K562 (cell line): Measurements from ENCODE around the gene RALGAPA2. TPM values are rescaled to one million over a fixed set of nuclear protein-coding genes. Genes with fewer than 3 reads are reported as not detected.

ENCODE experiments used
- ATAC-seq: fragments of 200-7000 bp; cut with Tn5 transposase; 3 replicates; pipeline ENCODE4 v1.9.1; 2020; ENCODE audit warnings: moderate library complexity
- BruUV-seq: library from RNA; stranded (reverse); fragments of 400-500 nt; replicated peaks from 2 replicates; lab custom pipeline; 2021; lab: Mats Ljungman, UMichigan
- CTCF ChIA-PET: fragments of 300-600 bp; formaldehyde crosslinking; extraction: SDS; loops from one replicate; lab custom pipeline; 2021; ENCODE audit warnings: low intra/inter-chr PET ratio; lab: Yijun Ruan, JAX
- POLR2A ChIA-PET: fragments of 300-600, 350-650 bp; sonication (Branson Sonifier 250); formaldehyde crosslinking; extraction: SDS; loops from one replicate; lab custom pipeline; 2021; ENCODE audit warnings: antibody characterized with exemption, inconsistent platforms; lab: Yijun Ruan, JAX
- DNase-seq, 4 experiments: peaks; one replicate each; pipeline versions ENCODE4 v3.0.0 to v3.0.0-alpha.2; 2011 to 2018; ENCODE audit warnings: low spot score in 3 of 4, mixed read lengths in 3 of 4; ENCODE audit errors: extremely low read depth in 1 of 4
- FAIRE-seq: peaks from 2 replicates; lab custom pipeline; 2011; peaks lifted over from hg19 to GRCh38; lab: Jason Lieb, UNC
- H2AFZ ChIP-seq: 2 replicates; pipeline ENCODE4 v1.6.0; 2011; ENCODE audit warnings: low read depth, low read length, control low read depth, inconsistent platforms
- H3K27ac ChIP-seq: fragments of 200-600 bp; 3 replicates; pipeline ENCODE4 v1.8.0; 2011; ENCODE audit warnings: low read depth, mild to moderate bottlenecking, control low read depth, inconsistent platforms, low read length, moderate library complexity, mixed read lengths; ENCODE audit errors: extremely low read depth
- H3K27me3 ChIP-seq, 2 experiments: fragments of 300-600 bp in 1 of 2; 2 replicates in 1 of 2; 3 replicates in 1 of 2; pipeline versions ENCODE4 v1.6.0 to v1.8.0; 2011; ENCODE audit warnings: inconsistent platforms in 2 of 2, low read length in 2 of 2, mild to moderate bottlenecking in 1 of 2, mixed read lengths in 1 of 2, moderate library complexity in 1 of 2; ENCODE audit not compliant: control insufficient read depth in 2 of 2, insufficient read depth in 2 of 2
- H3K36me3 ChIP-seq: fragments of 300-600 bp; 3 replicates; pipeline ENCODE4 v1.8.0; 2011; ENCODE audit warnings: mild to moderate bottlenecking, low read length, inconsistent platforms; ENCODE audit not compliant: control insufficient read depth, insufficient read depth
- H3K4me1 ChIP-seq, 2 experiments: fragments of 200-600 bp in 1 of 2; replicated peaks in 1 of 2; 2 replicates in 1 of 2; 3 replicates in 1 of 2; pipeline versions ENCODE4 v1.5.1 to v1.8.0; 2011; ENCODE audit warnings: inconsistent platforms in 2 of 2, low read length in 2 of 2, mild to moderate bottlenecking in 1 of 2, mixed read lengths in 1 of 2, moderate library complexity in 1 of 2; ENCODE audit not compliant: control insufficient read depth in 2 of 2, insufficient read depth in 2 of 2
- H3K4me2 ChIP-seq: 2 replicates; pipeline ENCODE4 v1.6.1; 2011; ENCODE audit warnings: low read length, control low read depth, inconsistent platforms, mixed read lengths; ENCODE audit not compliant: insufficient read depth
- H3K4me3 ChIP-seq: fragments of 200-600 bp; sonication (generic), shearing (Covaris generic); 2 replicates; pipeline ENCODE4 v1.5.1; 2016; ENCODE audit warnings: control low read depth, inconsistent platforms
- H3K79me2 ChIP-seq: fragments of 200-600 bp; 3 replicates; pipeline ENCODE4 v1.8.0; 2011; ENCODE audit warnings: low read length, inconsistent platforms; ENCODE audit not compliant: control insufficient read depth, insufficient read depth
- H3K9ac ChIP-seq, 2 experiments: 2 replicates each; pipeline versions ENCODE4 v1.6.0 to v1.6.1; 2011; ENCODE audit warnings: low read depth in 2 of 2, low read length in 2 of 2, control low read depth in 1 of 2, inconsistent platforms in 1 of 2, mild to moderate bottlenecking in 1 of 2, mixed read lengths in 1 of 2; ENCODE audit not compliant: insufficient read depth in 1 of 2
- H3K9me1 ChIP-seq: one replicate; pipeline ENCODE4 v1.6.0; 2011; ENCODE audit warnings: inconsistent platforms, mild to moderate bottlenecking, low read length, moderate library complexity; ENCODE audit not compliant: control insufficient read depth, insufficient read depth
- H3K9me3 ChIP-seq: replicated peaks from 2 replicates; pipeline ENCODE4 v1.5.1; 2011; ENCODE audit warnings: low read depth, low read length, inconsistent platforms; ENCODE audit not compliant: control insufficient read depth, insufficient read depth
- H4K20me1 ChIP-seq: replicated peaks from 2 replicates; pipeline ENCODE4 v1.6.1; 2011; ENCODE audit warnings: low read length, inconsistent platforms, mixed read lengths; ENCODE audit not compliant: control insufficient read depth, insufficient read depth
- ARHGAP35 ChIP-seq: fragments of 450-650 bp; IDR thresholded peaks from 2 replicates; pipeline ENCODE4 v1.6.1; 2018; ENCODE audit not compliant: partially characterized antibody
- ATF7 ChIP-seq: fragments of 450-650 bp; IDR thresholded peaks from 2 replicates; pipeline ENCODE4 v1.7.1; 2014; ENCODE audit warnings: mild to moderate bottlenecking, moderate library complexity
- C11orf30 ChIP-seq: fragments of 450-650 bp; IDR thresholded peaks from 2 replicates; pipeline ENCODE4 v1.6.1; 2016; ENCODE audit warnings: low read depth, mild to moderate bottlenecking
- DIDO1 ChIP-seq: fragments of 450-650 bp; IDR thresholded peaks from 2 replicates; pipeline ENCODE4 v1.6.1; 2016; ENCODE audit warnings: low read depth, missing biosample characterization, missing genetic modification characterization
- ELF2 ChIP-seq: fragments of 250-450 bp; sonication (Bioruptor Pico); IDR thresholded peaks from 2 replicates; pipeline ENCODE4 v1.5.0; 2021; ENCODE audit warnings: mild to moderate bottlenecking
- ERF ChIP-seq: fragments of 450-650 bp; formaldehyde crosslinking; IDR thresholded peaks from 2 replicates; pipeline ENCODE4 v1.4.0; 2020; ENCODE audit warnings: mild to moderate bottlenecking, mixed read lengths
- GABPB1 ChIP-seq: sonication (generic); formaldehyde crosslinking; IDR thresholded peaks from 2 replicates; pipeline ENCODE4 v1.8.0; 2022; ENCODE audit warnings: mild to moderate bottlenecking, missing genetic modification reagents
- GABPB2 ChIP-seq: fragments of 250-450 bp; sonication (Bioruptor Pico); conservative IDR thresholded peaks from 2 replicates; pipeline ENCODE4 v1.5.1; 2021; ENCODE audit warnings: mild to moderate bottlenecking
- RAD51 ChIP-seq: fragments of 450-650 bp; IDR thresholded peaks from 2 replicates; pipeline ENCODE4 v1.7.1; 2016; ENCODE audit warnings: low read depth, mild to moderate bottlenecking, borderline replicate concordance
- RHOXF2B ChIP-seq: fragments of 250-450 bp; sonication (Bioruptor Pico); conservative IDR thresholded peaks from 2 replicates; pipeline ENCODE4 v1.5.1; 2021
- ZFP30 ChIP-seq: fragments of 250-450 bp; sonication (Bioruptor Pico); IDR thresholded peaks from 2 replicates; pipeline ENCODE4 v1.8.0; 2022; ENCODE audit warnings: moderate library complexity, mild to moderate bottlenecking, inconsistent platforms, borderline replicate concordance
- ZFX ChIP-seq: sonication (generic); formaldehyde crosslinking; IDR thresholded peaks from 2 replicates; pipeline ENCODE4 v1.8.0; 2022; ENCODE audit warnings: mild to moderate bottlenecking, missing genetic modification reagents, moderate library complexity
- ZNF3 ChIP-seq: fragments of 250-450 bp; sonication (Bioruptor Pico); IDR thresholded peaks from 2 replicates; pipeline ENCODE4 v1.5.0; 2021; ENCODE audit warnings: mild to moderate bottlenecking, moderate library complexity
- ZNF57 ChIP-seq: fragments of 450-650 bp; formaldehyde crosslinking; IDR thresholded peaks from 2 replicates; pipeline ENCODE4 v1.4.0; 2020; ENCODE audit warnings: mild to moderate bottlenecking, moderate library complexity
- ZZZ3 ChIP-seq: fragments of 450-650 bp; IDR thresholded peaks from 2 replicates; pipeline ENCODE4 v1.6.1; 2016; ENCODE audit warnings: antibody characterized with exemption, mild to moderate bottlenecking, moderate library complexity
- in situ Hi-C: fragments of 300-500 bp; cut with MboI; formaldehyde crosslinking; loops from 4 replicates; pipeline ENCODE4 v1.15.0; 2018; ENCODE audit warnings: inconsistent platforms, mixed read lengths
- intact Hi-C: fragments of 100-400 bp; cut with micrococcal nuclease; formaldehyde crosslinking; loops from 2 replicates; pipeline ENCODE4 v1.14.2; 2022
- polyA plus RNA-seq, 8 experiments: library from polyadenylated mRNA; depleted of rRNA in 4 of 8; stranded (reverse) in 5 of 8; unstranded in 3 of 8; fragments of >200 nt; fragmentation: Nextera tagmentation in 2 of 8; fragmentation: Illumina TruSeq in 1 of 8; extraction: Ambion mirVana in 2 of 8; extraction: Trizol in 1 of 8; gene quantifications; 2 replicates each; pipeline versions ENCODE4 v1.2.1 to v1.2.3, GENCODE V29; 2011 to 2014; ENCODE audit warnings: inconsistent platforms in 1 of 8, missing spikeins in 1 of 8
- total RNA-seq, 7 experiments: library from RNA; depleted of rRNA in 6 of 7; stranded (reverse); fragments of >200 nt in 6 of 7; fragmentation: Illumina TruSeq in 2 of 7; extraction: Trizol in 2 of 7; gene quantifications; 2 replicates each; pipeline versions ENCODE4 v1.2.1 to v1.2.3, GENCODE V29; 2011 to 2021; ENCODE audit warnings: low replicate concordance in 1 of 7
- TF ChIP-seq, protein P1 (sequence below): fragments of 450-650 bp; formaldehyde crosslinking; IDR thresholded peaks from 2 replicates; pipeline ENCODE4 v1.4.0; 2020; ENCODE audit warnings: mild to moderate bottlenecking
- TF ChIP-seq, protein P2 (sequence below): fragments of 200-800 bp; sonication (Bioruptor generic); IDR thresholded peaks from 2 replicates; pipeline ENCODE4 v1.6.1; 2016; ENCODE audit warnings: missing genetic modification characterization, missing compliant biosample characterization
- TF ChIP-seq, protein P3 (sequence below): fragments of 250-450 bp; sonication (Bioruptor Pico); IDR thresholded peaks from 2 replicates; pipeline ENCODE4 v1.8.0; 2021; ENCODE audit warnings: moderate library complexity, mild to moderate bottlenecking, inconsistent platforms

RALGAPA2 gene
- total and polyA plus RNA-seq, 9 of the 15 experiments (the other 6 are each of a cell fraction or from before 2014, with no cell fraction given): 0.35 to 2.7 (median 1.4) TPM

DNA sequence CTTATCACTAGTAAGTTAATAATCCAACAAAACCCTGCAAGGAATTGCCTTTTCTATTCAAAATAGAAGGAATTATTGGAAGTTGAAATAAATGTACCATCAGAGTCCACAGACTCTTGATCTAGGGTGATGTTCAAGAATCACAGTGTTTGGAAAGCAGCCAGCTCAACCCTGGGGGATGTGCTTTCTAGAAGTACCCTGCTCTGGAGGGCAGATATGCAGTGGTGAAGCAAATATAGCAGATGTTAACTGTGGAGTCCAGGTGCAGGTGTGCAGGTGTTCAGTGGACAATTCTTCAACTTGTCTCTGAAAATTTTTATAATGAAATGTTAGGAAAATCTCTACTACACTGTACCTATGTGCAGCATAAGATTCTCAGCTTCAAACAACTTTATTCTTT lies 353.6 kb downstream of the RALGAPA2 start:
- no peak for FAIRE-seq
- POLR2A ChIA-PET: no interaction called here
- BruUV-seq: no TSS peak
- TF ChIP-seq ZNF3 (CRISPR knock-in tag): no peak
- TF ChIP-seq, protein P1, sequence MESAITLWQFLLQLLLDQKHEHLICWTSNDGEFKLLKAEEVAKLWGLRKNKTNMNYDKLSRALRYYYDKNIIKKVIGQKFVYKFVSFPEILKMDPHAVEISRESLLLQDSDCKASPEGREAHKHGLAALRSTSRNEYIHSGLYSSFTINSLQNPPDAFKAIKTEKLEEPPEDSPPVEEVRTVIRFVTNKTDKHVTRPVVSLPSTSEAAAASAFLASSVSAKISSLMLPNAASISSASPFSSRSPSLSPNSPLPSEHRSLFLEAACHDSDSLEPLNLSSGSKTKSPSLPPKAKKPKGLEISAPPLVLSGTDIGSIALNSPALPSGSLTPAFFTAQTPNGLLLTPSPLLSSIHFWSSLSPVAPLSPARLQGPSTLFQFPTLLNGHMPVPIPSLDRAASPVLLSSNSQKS (CRISPR knock-in tag): no peak
- no peak for TF ChIP-seq GABPB1 (CRISPR knock-in tag)
- no peak for TF ChIP-seq ZFX
- no peak for TF ChIP-seq DIDO1 (tag)
- no peak for TF ChIP-seq ZNF57
- TF ChIP-seq ATF7: no peak
- no peak for TF ChIP-seq ARHGAP35
- no peak for TF ChIP-seq ERF (CRISPR knock-in tag)
- TF ChIP-seq, protein P2, sequence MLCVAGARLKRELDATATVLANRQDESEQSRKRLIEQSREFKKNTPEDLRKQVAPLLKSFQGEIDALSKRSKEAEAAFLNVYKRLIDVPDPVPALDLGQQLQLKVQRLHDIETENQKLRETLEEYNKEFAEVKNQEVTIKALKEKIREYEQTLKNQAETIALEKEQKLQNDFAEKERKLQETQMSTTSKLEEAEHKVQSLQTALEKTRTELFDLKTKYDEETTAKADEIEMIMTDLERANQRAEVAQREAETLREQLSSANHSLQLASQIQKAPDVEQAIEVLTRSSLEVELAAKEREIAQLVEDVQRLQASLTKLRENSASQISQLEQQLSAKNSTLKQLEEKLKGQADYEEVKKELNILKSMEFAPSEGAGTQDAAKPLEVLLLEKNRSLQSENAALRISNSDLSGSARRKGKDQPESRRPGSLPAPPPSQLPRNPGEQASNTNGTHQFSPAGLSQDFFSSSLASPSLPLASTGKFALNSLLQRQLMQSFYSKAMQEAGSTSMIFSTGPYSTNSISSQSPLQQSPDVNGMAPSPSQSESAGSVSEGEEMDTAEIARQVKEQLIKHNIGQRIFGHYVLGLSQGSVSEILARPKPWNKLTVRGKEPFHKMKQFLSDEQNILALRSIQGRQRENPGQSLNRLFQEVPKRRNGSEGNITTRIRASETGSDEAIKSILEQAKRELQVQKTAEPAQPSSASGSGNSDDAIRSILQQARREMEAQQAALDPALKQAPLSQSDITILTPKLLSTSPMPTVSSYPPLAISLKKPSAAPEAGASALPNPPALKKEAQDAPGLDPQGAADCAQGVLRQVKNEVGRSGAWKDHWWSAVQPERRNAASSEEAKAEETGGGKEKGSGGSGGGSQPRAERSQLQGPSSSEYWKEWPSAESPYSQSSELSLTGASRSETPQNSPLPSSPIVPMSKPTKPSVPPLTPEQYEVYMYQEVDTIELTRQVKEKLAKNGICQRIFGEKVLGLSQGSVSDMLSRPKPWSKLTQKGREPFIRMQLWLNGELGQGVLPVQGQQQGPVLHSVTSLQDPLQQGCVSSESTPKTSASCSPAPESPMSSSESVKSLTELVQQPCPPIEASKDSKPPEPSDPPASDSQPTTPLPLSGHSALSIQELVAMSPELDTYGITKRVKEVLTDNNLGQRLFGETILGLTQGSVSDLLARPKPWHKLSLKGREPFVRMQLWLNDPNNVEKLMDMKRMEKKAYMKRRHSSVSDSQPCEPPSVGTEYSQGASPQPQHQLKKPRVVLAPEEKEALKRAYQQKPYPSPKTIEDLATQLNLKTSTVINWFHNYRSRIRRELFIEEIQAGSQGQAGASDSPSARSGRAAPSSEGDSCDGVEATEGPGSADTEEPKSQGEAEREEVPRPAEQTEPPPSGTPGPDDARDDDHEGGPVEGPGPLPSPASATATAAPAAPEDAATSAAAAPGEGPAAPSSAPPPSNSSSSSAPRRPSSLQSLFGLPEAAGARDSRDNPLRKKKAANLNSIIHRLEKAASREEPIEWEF (CRISPR knock-in tag): no peak
- TF ChIP-seq ZZZ3: no peak
- TF ChIP-seq GABPB2 (CRISPR knock-in tag): no peak
- no peak for TF ChIP-seq C11orf30
- TF ChIP-seq ELF2 (CRISPR knock-in tag): no peak
- TF ChIP-seq, protein P3, sequence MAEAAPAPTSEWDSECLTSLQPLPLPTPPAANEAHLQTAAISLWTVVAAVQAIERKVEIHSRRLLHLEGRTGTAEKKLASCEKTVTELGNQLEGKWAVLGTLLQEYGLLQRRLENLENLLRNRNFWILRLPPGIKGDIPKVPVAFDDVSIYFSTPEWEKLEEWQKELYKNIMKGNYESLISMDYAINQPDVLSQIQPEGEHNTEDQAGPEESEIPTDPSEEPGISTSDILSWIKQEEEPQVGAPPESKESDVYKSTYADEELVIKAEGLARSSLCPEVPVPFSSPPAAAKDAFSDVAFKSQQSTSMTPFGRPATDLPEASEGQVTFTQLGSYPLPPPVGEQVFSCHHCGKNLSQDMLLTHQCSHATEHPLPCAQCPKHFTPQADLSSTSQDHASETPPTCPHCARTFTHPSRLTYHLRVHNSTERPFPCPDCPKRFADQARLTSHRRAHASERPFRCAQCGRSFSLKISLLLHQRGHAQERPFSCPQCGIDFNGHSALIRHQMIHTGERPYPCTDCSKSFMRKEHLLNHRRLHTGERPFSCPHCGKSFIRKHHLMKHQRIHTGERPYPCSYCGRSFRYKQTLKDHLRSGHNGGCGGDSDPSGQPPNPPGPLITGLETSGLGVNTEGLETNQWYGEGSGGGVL: no peak
- no peak for TF ChIP-seq RAD51
- no peak for TF ChIP-seq RHOXF2B (CRISPR knock-in tag)
- no peak for TF ChIP-seq ZFP30 (CRISPR knock-in tag)

More for the DNA sequence above, 353.6 kb downstream of the RALGAPA2 start:
- no peaks in the 10 kb centered on the region; a peak in 1 of 5 replicates for H3K4me1 ChIP-seq
- H3K9me1 ChIP-seq: no peaks in the 10 kb centered on the region
- H3K9ac ChIP-seq: no peak overlapping the region
- H3K4me3 ChIP-seq: no peak overlapping the region
- H3K79me2 ChIP-seq: no peaks in the 10 kb centered on the region
- no peak for DNase-seq
- in situ Hi-C loops (no loop called here), intact Hi-C loops (no loop called here)
- no peak for ATAC-seq
- peaks cover 0 to 5% of the 10 kb centered on the region in 2 experiments; a peak in 2 of 5 replicates for H3K27me3 ChIP-seq
- no peaks in the 10 kb centered on the region for H3K9me3 ChIP-seq
- no peaks in the 10 kb centered on the region for H4K20me1 ChIP-seq
- no peak overlapping the region for H2AFZ ChIP-seq
- CTCF ChIA-PET: interaction anchor here (1.5 kb wide), 1 partner anchor 210 kb away, joined by 5 read pairs; no protein-coding TSS in a partner anchor
- no peaks in the 10 kb centered on the region for H3K36me3 ChIP-seq
- H3K27ac ChIP-seq: no peak overlapping the region
- no peak overlapping the region for H3K4me2 ChIP-seq
